GM23338 (cell line): Measurements from ENCODE around the gene MS4A6A. TPM values are rescaled to one million over a fixed set of nuclear protein-coding genes. Genes with fewer than 3 reads are reported as not detected.

ENCODE experiments used
- ATAC-seq: fragments of 200-7000 bp; cut with Tn5 transposase; 3 replicates; pipeline ENCODE4 v1.9.1; 2020
- DNase-seq: peaks from one replicate; pipeline ENCODE4 v3.0.0-alpha.2; 2015; ENCODE audit warnings: low spot score
- H2AFZ ChIP-seq: fragments of 200-600 bp; sonication (generic); 2 replicates; pipeline ENCODE4 v1.8.0; 2016; ENCODE audit warnings: antibody characterized with exemption, mild to moderate bottlenecking, moderate library complexity
- H3F3A ChIP-seq: fragments of 200-600 bp; sonication (generic); replicated peaks from 2 replicates; pipeline ENCODE4 v1.8.0; 2017; ENCODE audit warnings: antibody characterized with exemption, mixed run types, low read depth
- H3K27ac ChIP-seq: fragments of 200-600 bp; sonication (generic); 2 replicates; pipeline ENCODE4 v1.6.1; 2016; ENCODE audit warnings: low read depth
- H3K27me3 ChIP-seq: fragments of 200-600 bp; sonication (generic); 2 replicates; pipeline ENCODE4 v1.8.0; 2016; ENCODE audit warnings: mild to moderate bottlenecking, mixed run types, moderate library complexity; ENCODE audit not compliant: insufficient read depth
- H3K36me3 ChIP-seq: fragments of 200-600 bp; sonication (generic); 2 replicates; pipeline ENCODE4 v1.8.0; 2016; ENCODE audit warnings: mild to moderate bottlenecking; ENCODE audit not compliant: insufficient read depth
- H3K4me1 ChIP-seq: fragments of 200-600 bp; sonication (generic); 2 replicates; pipeline ENCODE4 v1.8.0; 2016; ENCODE audit warnings: mild to moderate bottlenecking, moderate library complexity; ENCODE audit not compliant: insufficient read depth
- H3K4me2 ChIP-seq: fragments of 200-600 bp; sonication (generic); 2 replicates; pipeline ENCODE4 v1.7.1; 2017; ENCODE audit warnings: mixed run types
- H3K4me3 ChIP-seq: fragments of 200-600 bp; sonication (generic); 2 replicates; pipeline ENCODE4 v1.6.1; 2016; ENCODE audit warnings: mixed run types
- H3K79me2 ChIP-seq: fragments of 200-600 bp; sonication (generic); replicated peaks from 2 replicates; pipeline ENCODE4 v1.8.0; 2017; ENCODE audit warnings: mild to moderate bottlenecking; ENCODE audit not compliant: insufficient read depth
- H3K9me2 ChIP-seq: fragments of 200-600 bp; sonication (generic); 2 replicates; pipeline ENCODE4 v1.8.0; 2017; ENCODE audit not compliant: insufficient read depth
- H4K20me1 ChIP-seq: fragments of 200-600 bp; sonication (generic); replicated peaks from 2 replicates; pipeline ENCODE4 v1.8.0; 2017; ENCODE audit warnings: mild to moderate bottlenecking; ENCODE audit not compliant: insufficient read depth
- H3K27ac Mint-ChIP-seq: 2 replicates; pipeline ENCODE4 v1.8.0; 2020; ENCODE audit warnings: inconsistent platforms, mild to moderate bottlenecking, moderate library complexity, mixed read lengths
- H3K27me3 Mint-ChIP-seq: 3 replicates; pipeline ENCODE4 v1.8.0; 2022; ENCODE audit warnings: low read depth, mild to moderate bottlenecking, moderate library complexity, mixed read lengths, inconsistent platforms; ENCODE audit not compliant: insufficient read depth, poor library complexity
- H3K36me3 Mint-ChIP-seq: 3 replicates; pipeline ENCODE4 v1.8.0; 2021; ENCODE audit warnings: low read depth, mild to moderate bottlenecking, inconsistent platforms, moderate library complexity, mixed read lengths
- H3K4me1 Mint-ChIP-seq: 3 replicates; pipeline ENCODE4 v1.8.0; 2020; ENCODE audit warnings: mild to moderate bottlenecking, inconsistent platforms, mixed read lengths
- H3K4me3 Mint-ChIP-seq: 3 replicates; pipeline ENCODE4 v1.8.0; 2021; ENCODE audit warnings: moderate library complexity, mild to moderate bottlenecking, inconsistent platforms, mixed read lengths
- H3K9me3 Mint-ChIP-seq: 3 replicates; pipeline ENCODE4 v1.8.0; 2020; ENCODE audit warnings: moderate library complexity, mild to moderate bottlenecking, inconsistent platforms, mixed read lengths
- CREB1 ChIP-seq: fragments of 250-450 bp; sonication (Bioruptor Pico); IDR thresholded peaks from 2 replicates; pipeline ENCODE4 v1.5.0; 2020; ENCODE audit warnings: low read depth, mild to moderate bottlenecking, moderate library complexity
- EZH2 ChIP-seq: fragments of 200-600 bp; sonication (generic); IDR thresholded peaks from one replicate; pipeline ENCODE4 v1.8.0; 2017; ENCODE audit warnings: antibody characterized with exemption, mild to moderate bottlenecking, low read depth; ENCODE audit not compliant: unreplicated experiment
- EZH2phosphoT487 ChIP-seq: fragments of 200-600 bp; sonication (generic); IDR thresholded peaks from one replicate; pipeline ENCODE4 v1.8.1; 2018; ENCODE audit warnings: antibody characterized with exemption; ENCODE audit not compliant: unreplicated experiment
- NANOG ChIP-seq: IDR thresholded peaks from 2 replicates; pipeline ENCODE4 v1.6.1; 2016; ENCODE audit warnings: antibody characterized with exemption, borderline replicate concordance
- STAT1 ChIP-seq: IDR thresholded peaks from one replicate; pipeline ENCODE4 v1.6.1; 2016; ENCODE audit warnings: antibody characterized with exemption; ENCODE audit not compliant: unreplicated experiment
- ZNF331 ChIP-seq: fragments of 250-450 bp; sonication (Bioruptor Pico); IDR thresholded peaks from 2 replicates; pipeline ENCODE4 v1.5.0; 2020; ENCODE audit warnings: low read depth, mild to moderate bottlenecking, moderate library complexity
- ZNF462 ChIP-seq: fragments of 250-450 bp; sonication (Bioruptor Pico); IDR thresholded peaks from 2 replicates; pipeline ENCODE4 v1.5.0; 2020; ENCODE audit warnings: mild to moderate bottlenecking, moderate library complexity
- polyA plus RNA-seq: library from polyadenylated mRNA; unstranded; fragments of >200 nt; fragmentation: Nextera tagmentation; extraction: Ambion mirVana; gene quantifications from 2 replicates; pipeline ENCODE4 v1.2.1, GENCODE V29; 2016
- total RNA-seq: library from RNA; depleted of rRNA; stranded (reverse); fragments of >200 nt; shearing (Covaris generic); gene quantifications from 2 replicates; pipeline ENCODE4 v1.2.3, GENCODE V29; 2014
- TF ChIP-seq, protein P1 (sequence below): IDR thresholded peaks from one replicate; pipeline ENCODE4 v1.6.1; 2018; ENCODE audit warnings: antibody characterized with exemption; ENCODE audit not compliant: unreplicated experiment
- TF ChIP-seq, protein P2 (sequence below): IDR thresholded peaks from 2 replicates; pipeline ENCODE4 v1.6.1; 2016; ENCODE audit warnings: antibody characterized with exemption

MS4A6A gene
- total and polyA plus RNA-seq, 2 experiments from 2014 or later = not detected

- TF ChIP-seq CREB1 (CRISPR knock-in tag) = no peak
- TF ChIP-seq ZNF331 (CRISPR knock-in tag) = no peak
- TF ChIP-seq, protein P1, sequence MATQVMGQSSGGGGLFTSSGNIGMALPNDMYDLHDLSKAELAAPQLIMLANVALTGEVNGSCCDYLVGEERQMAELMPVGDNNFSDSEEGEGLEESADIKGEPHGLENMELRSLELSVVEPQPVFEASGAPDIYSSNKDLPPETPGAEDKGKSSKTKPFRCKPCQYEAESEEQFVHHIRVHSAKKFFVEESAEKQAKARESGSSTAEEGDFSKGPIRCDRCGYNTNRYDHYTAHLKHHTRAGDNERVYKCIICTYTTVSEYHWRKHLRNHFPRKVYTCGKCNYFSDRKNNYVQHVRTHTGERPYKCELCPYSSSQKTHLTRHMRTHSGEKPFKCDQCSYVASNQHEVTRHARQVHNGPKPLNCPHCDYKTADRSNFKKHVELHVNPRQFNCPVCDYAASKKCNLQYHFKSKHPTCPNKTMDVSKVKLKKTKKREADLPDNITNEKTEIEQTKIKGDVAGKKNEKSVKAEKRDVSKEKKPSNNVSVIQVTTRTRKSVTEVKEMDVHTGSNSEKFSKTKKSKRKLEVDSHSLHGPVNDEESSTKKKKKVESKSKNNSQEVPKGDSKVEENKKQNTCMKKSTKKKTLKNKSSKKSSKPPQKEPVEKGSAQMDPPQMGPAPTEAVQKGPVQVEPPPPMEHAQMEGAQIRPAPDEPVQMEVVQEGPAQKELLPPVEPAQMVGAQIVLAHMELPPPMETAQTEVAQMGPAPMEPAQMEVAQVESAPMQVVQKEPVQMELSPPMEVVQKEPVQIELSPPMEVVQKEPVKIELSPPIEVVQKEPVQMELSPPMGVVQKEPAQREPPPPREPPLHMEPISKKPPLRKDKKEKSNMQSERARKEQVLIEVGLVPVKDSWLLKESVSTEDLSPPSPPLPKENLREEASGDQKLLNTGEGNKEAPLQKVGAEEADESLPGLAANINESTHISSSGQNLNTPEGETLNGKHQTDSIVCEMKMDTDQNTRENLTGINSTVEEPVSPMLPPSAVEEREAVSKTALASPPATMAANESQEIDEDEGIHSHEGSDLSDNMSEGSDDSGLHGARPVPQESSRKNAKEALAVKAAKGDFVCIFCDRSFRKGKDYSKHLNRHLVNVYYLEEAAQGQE = no peak
- no peak for TF ChIP-seq ZNF462 (CRISPR knock-in tag)
- TF ChIP-seq, protein P2, sequence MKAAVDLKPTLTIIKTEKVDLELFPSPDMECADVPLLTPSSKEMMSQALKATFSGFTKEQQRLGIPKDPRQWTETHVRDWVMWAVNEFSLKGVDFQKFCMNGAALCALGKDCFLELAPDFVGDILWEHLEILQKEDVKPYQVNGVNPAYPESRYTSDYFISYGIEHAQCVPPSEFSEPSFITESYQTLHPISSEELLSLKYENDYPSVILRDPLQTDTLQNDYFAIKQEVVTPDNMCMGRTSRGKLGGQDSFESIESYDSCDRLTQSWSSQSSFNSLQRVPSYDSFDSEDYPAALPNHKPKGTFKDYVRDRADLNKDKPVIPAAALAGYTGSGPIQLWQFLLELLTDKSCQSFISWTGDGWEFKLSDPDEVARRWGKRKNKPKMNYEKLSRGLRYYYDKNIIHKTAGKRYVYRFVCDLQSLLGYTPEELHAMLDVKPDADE = no peak
- TF ChIP-seq EZH2phosphoT487 = no peak
- no peak for TF ChIP-seq EZH2
- no peak for TF ChIP-seq STAT1
- TF ChIP-seq NANOG = no peak
- ATAC-seq = no peak
Measured at GRCh38 chr11:60161107-60161506, 21.8 kb downstream of the MS4A6A start.

More at GRCh38 chr11:60161107-60161506, 21.8 kb downstream of the MS4A6A start:
- Histone ChIP-seq H2AFZ (no peak overlapping the region), H3F3A (no peaks in the 10 kb centered on the region), H3K4me3 (no peak overlapping the region), H4K20me1 (no peaks in the 10 kb centered on the region), H3K79me2 (no peaks in the 10 kb centered on the region), H3K4me2 (no peak overlapping the region), H3K4me1 (no peaks in the 10 kb centered on the region), H3K27ac (no peak overlapping the region), H3K9me2 (no peaks in the 10 kb centered on the region), H3K27me3 (no peaks in the 10 kb centered on the region), H3K36me3 (no peaks in the 10 kb centered on the region)
- Mint-ChIP-seq H3K9me3 (peaks cover 11% of the 10 kb centered on the region; the same call in 2 of the 3 replicates), H3K27me3 (no peaks in the 10 kb centered on the region), H3K4me3 (no peak overlapping the region), H3K4me1 (no peaks in the 10 kb centered on the region), H3K27ac (no peak overlapping the region), H3K36me3 (no peaks in the 10 kb centered on the region)
- DNase-seq = no peak
